ENCODE data around the gene PPFIBP1.

DNA sequence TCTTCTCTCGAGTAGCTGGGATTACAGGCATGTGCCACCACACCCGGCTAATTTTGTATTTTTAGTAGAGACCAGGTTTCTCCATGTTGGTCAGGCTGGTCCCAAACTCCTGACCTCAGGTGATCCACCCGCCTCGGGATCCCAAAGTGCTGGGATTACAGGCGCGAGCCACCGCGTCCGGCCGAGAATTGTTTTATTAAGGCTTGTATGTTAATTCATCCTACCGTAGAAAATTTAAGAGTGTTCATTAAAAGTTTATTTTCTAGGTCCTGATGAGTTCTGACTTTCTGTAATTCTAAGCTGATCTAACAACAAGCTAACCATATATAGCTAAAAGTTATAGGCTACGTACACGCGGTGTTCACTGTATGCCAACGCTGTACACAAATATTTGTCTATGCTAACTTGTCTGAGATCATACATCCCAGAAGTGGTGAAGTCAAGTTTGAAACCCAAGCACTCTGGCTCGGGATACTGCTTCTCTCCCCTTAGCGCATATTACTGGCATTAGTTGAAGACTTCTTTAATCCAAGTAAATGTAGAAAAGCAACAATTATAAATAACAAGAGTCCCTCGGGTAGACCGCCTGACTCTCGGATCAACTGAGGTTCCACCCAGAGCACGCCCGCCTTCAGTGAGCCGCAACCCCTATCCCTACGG, 186.1 kb downstream of the PPFIBP1 start:
- TF ChIP-seq POLR2AphosphoS5 (IDR thresholded peaks at IDR 0.05; ENCODE audit: borderline replicate concordance, low read depth, low read length) (no peak), EZH2 (IDR thresholded peaks at IDR 0.05) (no peak)

All from SK-N-MC (cell line).